ENCODE measurements around the gene LCN1.
A peak's percentile ranks its signal among the peaks of the same experiment; 100 is the strongest.

Gene LCN1

DNA sequence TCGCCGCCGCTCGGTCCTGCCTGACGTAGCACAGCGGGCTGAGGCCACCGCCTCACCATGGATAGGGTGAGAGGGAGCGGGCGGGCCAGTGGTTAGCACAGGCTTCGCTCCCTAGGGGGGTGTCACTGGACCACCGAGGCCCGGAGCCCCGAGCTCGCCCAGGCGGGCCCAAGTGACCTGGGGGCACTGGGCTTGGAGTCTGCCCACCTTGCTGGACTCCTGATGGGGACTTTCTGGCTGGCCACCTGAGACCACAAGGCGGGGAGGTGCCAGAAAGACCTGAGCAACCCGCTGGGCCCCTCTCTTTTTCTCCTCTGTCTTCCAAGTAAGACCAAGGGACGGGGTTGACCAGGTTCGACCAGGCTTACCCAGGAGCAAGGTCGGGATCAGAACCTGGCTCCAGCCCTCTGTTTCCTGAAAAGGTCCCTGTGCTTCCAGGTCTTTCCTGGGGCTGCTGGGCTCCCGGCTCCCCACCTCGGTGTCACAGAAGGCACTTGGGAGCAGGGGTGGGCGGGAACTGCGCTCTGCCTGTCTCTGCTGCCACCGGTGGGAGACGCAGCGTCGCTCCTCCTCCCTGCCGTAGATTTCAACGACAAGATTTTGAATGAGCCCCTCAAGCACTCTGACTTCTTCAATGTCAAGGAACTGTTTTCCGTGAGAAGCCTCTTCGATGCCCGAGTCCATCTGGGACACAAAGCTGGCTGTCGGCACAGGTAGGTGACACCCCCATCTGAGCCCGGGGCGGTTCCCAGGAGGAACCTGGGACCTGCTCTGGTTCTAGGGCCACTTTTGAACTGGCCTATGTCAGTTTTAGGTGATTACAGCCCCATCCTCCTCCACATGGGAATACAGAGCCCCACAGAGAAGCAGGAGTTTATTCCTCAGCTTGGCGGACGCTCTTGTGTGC, 19.7 kb upstream of the LCN1 start:
- CTCF ChIA-PET: no interaction called here
- POLR2A ChIA-PET: no interaction called here
- peak; percentile 81 for DNase-seq (ENCODE audit: extremely low spot score)
- no peak for TF ChIP-seq CTCF (IDR thresholded peaks at IDR 0.05; ENCODE audit: control extremely low read depth, extremely low read depth, low read depth, missing control alignments)

DNA sequence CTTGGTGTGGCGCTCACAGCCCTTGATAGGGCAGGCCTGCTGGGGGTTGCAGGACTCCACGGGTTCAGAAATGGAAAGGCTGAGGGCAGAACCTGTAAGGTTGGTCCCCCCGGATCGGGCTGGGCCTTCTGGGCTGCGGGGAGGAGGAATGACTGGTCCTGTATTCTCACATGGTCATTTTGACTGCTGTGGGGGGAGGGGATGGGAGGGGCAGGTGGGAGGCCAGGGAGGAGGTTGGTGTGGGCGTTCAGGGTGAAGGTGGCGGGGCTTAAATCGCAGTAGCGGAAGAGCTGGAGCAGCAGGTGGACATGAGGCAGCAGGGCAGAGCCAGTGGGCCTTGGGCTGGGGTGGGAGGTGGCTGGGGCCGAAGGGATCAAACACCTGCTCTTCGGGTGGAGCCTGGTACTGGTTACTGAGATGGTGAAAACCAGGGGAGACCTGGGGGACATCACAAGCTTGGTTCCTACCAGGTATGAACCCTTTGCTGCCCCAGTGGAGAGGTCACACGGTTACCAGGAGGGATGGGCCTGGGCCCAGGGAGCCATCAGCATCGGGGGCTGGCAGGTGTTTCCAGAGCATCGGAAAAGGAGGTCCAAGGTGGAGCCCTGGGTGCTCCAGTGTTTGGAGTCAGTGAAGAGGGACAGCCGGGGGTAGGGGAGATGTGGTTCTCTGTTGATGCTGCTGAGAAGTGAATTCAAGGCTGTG, 18.9 kb upstream of the LCN1 start:
- POLR2A ChIA-PET: no interaction called here
- TF ChIP-seq CTCF (IDR thresholded peaks at IDR 0.05; ENCODE audit: control extremely low read depth, extremely low read depth, low read depth, missing control alignments): no peak
- DNase-seq (ENCODE audit: extremely low spot score): no peak
- CTCF ChIA-PET: no interaction called here

DNA sequence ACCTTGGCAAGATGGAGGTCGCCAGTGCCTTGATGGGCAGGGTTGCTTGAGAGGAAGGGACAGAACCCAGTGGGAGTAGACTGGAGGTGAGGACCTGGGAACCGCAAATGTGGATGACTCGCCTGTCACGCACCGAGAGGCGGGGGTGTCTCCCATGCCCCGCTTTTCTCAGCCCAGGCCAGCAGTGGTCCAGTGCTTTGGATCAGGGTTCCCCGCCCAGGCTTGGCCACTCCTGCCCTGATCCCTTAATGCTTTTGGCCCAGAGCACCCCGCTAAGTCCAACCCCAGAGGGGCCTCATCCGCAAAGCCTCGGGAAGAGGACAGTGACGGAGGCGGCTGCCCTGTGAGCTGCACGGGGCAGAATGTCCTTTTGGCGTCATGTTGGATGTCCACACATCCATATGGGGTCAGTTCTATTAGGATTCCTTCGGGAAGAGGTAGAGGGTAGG, 18.3 kb upstream of the LCN1 start:
- POLR2A ChIA-PET: no interaction called here
- no peak for DNase-seq (ENCODE audit: extremely low spot score)
- no peak for TF ChIP-seq CTCF (IDR thresholded peaks at IDR 0.05; ENCODE audit: control extremely low read depth, extremely low read depth, low read depth, missing control alignments)
- CTCF ChIA-PET: no interaction called here

DNA sequence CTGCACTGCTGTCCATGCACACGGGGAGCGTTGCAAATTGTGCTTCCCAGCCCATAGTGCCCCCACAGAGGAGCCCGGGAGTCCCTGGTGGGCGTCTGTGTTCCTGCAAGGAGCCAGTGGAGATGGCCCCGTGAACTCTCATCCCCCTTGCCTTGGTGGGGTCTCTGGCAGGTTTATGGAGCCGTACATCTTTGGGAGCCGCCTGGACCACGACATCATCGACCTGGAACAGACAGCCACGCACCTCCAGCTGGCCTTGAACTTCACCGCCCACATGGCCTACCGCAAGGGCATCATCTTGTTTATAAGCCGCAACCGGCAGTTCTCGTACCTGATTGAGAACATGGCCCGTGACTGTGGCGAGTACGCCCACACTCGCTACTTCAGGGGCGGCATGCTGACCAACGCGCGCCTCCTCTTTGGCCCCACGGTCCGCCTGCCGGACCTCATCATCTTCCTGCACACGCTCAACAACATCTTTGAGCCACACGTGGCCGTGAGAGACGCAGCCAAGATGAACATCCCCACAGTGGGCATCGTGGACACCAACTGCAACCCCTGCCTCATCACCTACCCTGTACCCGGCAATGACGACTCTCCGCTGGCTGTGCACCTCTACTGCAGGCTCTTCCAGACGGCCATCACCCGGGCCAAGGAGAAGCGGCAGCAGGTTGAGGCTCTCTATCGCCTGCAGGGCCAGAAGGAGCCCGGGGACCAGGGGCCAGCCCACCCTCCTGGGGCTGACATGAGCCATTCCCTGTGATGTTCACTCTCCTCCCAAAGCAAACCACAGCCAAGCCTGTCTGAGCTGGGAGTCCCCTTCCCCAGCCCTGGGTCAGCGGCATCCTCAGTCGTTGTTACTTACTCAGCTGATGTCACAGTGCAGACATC, 17.6 kb upstream of the LCN1 start:
- POLR2A ChIA-PET: no interaction called here
- TF ChIP-seq CTCF (IDR thresholded peaks at IDR 0.05; ENCODE audit: control extremely low read depth, extremely low read depth, low read depth, missing control alignments): no peak

GRCh38 chr9:135504262-135505243, 16.7 kb upstream of the LCN1 start:
- CTCF ChIA-PET: interaction anchor here (0.7 to 1.9 kb wide), 10 partner anchors 8 to 29 kb away, joined by 3 to 6 read pairs (median 4); no protein-coding TSS in a partner anchor
- POLR2A ChIA-PET: no interaction called here
- peak; percentile 85 for TF ChIP-seq CTCF (IDR thresholded peaks at IDR 0.05; ENCODE audit: control extremely low read depth, extremely low read depth, low read depth, missing control alignments)
- DNase-seq (ENCODE audit: extremely low spot score): peak; percentile 71

More for the DNA sequence above, 17.6 kb upstream of the LCN1 start:
- CTCF ChIA-PET: interaction anchor here (1.4 to 1.8 kb wide), 3 partner anchors 10 to 30 kb away, joined by 4 to 6 read pairs (median 5); no protein-coding TSS in a partner anchor
- DNase-seq (ENCODE audit: extremely low spot score): no peak
